Stimulated activated CD8-positive, alpha-beta memory T cell treated with anti-CD3 and anti-CD28 coated beads, Interleukin-15, amount 100 ng/mL, for 24 hours (primary cell): Measurements from ENCODE around the gene SCNN1B.

Source experiments
- DNase-seq: peaks from one replicate; pipeline ENCODE4 v3.0.0-alpha.2; 2020; ENCODE audit warnings: low read depth

The SCNN1B gene

DNA sequence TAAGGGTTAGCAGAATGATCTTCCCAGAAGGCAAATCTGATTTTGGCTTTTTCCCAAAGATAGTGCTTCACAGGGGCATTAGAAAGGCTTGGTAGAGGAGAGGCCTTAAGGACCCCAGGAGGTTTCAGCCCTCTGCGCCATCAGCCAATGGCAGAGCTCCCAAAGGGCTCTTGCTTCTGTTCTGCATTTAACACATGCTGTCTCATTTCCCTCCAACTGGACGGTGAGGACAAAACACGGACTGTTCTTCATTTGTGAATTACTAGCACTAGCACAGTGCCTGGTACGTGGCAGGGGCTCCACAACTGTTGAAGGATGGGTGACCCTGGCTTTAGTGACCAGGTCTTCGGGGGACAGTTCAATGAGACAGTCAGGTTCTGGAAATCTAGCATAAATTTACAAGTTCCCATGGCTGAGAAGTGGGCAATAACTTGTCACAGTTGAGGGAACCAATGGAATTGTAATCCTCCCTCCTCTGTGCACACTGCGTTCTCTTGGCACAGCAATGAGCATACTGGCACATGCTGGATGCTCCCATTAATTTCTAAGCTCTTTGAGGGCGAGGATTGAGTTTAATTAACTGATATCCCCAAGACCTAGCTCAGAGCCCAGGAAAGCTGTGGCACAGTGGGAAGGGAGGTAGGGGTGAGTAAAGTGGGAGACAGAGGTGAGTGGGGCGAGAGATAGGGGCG lies 105.5 kb downstream of the SCNN1B start:
- DNase-seq: no peak

DNA sequence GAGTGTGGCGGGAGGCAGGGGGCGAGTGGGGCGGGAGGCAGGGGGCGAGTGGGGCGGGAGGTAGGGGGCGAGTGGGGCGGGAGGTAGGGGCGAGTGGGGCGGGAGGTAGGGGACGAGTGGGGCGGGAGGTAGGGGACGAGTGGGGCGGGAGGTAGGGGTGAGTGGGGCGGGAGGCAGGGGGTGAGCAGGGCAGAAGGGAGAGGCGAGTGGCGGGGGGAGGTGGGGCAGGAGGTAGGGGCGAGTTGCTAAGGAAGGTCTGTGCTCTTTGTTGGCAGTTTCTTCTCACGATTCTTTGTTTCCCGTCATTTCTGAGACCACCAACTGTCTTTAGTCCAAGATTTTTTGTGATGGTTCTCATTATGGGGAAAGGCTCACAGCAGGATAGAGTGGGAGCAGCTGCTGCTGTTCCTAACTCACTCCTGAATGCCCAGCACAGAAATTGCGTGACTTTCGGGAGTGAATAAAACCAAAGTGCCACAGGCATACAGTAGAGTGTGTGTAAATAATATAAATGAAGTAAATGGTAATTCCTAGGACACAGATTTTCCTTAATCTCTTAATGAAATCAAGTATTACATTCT lies 106.2 kb downstream of the SCNN1B start:
- no peak for DNase-seq

DNA sequence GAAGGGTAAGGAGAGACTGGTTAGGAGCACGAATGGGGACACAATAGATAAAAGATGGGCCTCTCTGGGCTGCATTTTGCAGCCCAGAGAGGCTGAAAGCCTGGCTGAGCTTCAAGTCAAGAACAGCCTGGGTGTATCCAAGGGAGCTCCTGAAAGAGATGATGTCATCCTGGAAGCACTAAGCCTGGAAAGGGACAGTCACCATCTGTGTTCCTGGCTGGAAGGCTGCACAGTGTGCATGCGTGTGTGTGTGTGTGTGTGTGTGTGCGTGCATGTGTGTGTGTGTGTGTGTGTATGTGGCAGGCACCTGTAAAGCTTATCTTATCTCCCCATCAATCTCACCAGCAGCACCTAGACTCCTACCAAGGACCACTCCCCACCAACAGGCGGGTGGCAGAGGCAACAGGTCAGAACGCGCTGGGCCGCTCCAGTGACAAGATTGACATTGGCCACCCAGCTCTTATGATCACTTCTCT lies 106.8 kb downstream of the SCNN1B start:
- no peak for DNase-seq

DNA sequence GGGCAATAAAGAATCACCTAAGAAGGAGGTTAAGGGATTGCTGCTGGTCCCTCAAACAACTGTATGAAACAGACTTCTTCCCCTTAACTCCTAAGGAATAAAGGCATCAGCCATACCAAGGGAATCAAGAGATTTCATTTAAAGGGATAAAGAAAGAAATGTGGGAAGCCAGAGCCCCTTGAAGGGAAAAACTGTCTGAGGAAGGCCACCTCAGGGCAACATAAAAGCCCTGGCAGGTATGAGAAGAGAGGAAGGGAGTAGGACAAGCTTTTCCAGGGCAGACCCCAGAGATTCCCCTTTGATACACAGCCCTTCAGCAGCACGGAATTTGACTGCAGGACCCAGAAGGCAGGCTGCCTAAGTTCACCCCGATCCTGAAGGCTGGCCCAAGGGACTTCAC lies 107.4 kb downstream of the SCNN1B start:
- no peak for DNase-seq

DNA sequence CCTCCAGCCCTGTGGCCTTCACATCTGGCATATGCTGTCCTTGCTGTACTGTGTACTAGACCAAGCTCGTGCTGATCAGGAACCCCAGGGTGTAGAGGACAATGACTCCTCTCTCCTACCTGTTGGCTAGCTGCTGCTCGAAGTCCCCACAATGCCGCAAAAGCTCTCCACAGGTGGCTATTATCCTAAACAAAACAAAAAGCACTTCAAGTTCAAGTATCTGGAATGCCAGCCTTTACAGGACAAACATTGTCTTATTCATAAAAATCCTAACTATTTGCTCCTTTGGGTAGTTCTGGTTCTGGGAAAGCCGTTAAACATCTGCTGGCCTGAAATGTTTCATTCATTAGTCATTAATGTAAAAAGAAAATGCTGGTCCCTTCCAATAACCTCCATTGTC lies 108.1 kb downstream of the SCNN1B start:
- DNase-seq: no peak

DNA sequence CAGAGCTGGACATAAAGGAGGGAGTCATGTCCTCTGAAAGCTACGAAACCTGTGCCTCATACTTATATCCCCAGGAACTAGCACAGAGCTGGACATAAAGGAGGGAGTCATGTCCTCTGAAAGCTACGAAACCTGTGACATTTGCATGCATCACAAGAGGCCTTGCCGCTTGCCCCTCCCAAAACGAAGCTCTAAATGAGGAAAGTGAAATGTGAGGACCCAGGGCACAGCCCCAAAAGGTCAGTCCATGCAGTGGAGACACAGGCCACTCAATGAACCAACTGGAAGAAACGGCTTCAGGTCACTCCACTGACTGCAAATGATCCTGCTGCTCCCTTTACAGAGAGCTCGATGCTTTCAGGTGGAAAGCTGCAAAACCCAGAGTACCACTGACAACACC lies 112.6 kb downstream of the SCNN1B start:
- no peak for DNase-seq

DNA sequence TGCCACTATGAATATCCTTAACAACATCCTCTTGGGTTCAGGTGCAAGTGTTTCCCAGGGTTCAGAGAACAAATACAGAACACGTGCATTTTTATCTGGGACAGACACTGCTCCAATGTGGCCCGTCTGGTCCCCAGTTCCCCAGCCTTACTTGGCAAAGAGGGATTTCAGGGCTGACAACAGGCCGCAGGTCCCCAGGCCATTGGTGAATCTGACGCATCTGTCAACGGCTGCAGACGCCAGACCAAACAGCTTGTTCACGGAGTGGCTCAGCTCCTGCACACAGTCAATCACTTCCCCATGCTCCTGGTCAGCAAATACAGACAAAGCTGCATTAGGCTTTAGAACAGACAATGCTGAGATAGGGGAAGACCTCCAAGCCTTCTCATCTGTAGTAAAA lies 114.7 kb downstream of the SCNN1B start:
- no peak for DNase-seq

DNA sequence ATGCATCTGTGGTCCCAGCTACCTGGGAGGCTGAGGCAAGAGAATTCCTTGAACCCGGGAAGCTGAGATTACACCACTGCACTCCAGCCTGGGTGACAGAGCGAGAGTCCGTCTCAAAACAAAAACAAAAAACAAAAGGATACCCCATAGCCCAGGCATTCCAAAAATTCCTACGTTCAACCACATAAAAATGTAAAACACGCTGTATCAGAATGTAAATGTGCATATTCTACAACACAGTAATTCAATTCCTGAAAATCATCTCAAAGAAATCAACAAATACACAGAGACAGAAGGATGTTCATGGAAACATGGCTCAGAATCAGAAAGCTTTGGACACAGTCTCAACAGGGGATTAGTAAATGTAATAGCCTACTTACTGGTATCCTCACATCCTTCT lies 117.9 kb downstream of the SCNN1B start:
- DNase-seq: no peak

DNA sequence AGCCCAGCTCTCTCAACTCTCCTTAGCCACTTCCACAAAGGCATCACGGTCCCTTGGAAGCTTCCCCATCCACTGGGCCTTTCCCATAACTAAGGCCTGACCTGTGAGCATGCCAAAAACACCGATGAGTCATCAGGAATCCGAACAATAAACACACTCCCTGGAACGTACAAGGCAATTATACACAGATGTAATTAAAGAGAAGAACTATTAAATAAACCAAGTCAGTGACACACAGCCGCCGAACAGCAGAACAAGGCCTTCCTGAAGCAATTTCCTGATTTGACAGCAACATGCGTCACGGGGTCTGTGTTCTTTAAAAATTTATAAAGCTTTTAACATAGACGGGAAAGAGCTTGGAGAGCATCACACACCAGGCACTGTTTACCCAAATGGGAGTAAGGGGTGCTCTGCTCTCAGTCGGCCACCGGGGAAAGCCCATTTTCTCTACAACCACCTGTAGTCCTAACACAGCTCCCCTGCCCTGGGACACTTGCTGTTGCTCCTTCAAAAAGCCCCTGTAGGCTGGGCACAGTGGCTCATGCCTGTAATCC lies 121.5 kb downstream of the SCNN1B start:
- no peak for DNase-seq

DNA sequence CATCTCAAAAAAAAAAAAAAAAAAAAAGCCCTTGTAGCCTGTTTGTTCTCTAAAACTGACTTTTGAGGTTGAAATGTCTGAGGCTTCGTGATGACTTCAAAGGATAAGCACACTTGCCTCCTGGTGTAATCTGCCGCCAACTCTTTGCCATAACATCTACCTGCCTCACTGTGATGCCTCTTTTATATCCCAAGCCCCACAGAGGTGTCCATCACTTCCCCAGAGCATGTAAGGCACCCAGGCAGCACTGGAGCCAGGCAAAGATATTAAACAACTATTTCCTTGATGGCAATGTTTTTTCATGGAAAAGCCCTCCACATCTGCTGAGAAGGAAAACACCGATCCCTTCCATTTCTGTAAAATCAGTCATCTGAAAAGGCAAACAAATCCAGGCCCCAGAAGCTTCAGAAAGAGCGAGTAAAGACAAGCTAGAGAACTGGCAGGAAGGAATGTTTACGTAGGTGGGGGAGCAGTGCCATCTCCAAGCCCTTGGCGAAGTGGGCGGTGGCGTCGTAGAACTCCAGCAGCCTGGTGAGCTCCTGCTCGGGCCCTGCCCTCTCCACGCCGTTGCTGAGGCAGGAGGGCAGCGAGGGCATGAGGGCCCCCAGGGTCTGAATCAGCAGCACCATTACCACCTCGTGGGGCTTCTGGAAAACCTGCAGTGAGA lies 122.3 kb downstream of the SCNN1B start:
- no peak for DNase-seq

DNA sequence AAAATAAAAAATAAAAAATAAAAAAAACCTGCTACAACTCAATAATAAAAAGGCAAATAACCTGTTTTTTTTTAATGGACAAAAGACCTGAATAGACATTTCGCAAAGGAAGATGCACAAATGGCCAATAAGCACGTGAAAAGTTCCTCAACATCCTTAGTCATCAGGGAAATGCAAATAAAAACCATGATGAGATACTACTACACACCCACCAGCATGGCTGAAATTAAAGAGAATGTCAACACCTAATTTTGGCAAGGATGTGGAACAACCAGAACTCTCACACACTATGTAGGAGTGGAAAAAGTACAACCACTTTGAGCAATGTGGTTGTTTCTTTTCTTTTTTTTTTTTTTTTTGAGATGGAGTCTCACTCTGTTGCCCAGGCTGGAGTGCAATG lies 126.2 kb downstream of the SCNN1B start:
- DNase-seq: no peak
